GM18517 (cell line): Measurements from ENCODE around the gene PMEL.
"Not testable (repeated sequence)": the region's sequence is repeated elsewhere in the genome, so short reads cannot be mapped to it uniquely, and the experiment has no call there.

Experiments used
- ATAC-seq: cut with Tn5 transposase; IDR thresholded peaks from one replicate; pipeline ENCODE4 v1.9.1; 2021; ENCODE audit warnings: mild to moderate bottlenecking, moderate library complexity; ENCODE audit not compliant: unreplicated experiment

PMEL gene

DNA sequence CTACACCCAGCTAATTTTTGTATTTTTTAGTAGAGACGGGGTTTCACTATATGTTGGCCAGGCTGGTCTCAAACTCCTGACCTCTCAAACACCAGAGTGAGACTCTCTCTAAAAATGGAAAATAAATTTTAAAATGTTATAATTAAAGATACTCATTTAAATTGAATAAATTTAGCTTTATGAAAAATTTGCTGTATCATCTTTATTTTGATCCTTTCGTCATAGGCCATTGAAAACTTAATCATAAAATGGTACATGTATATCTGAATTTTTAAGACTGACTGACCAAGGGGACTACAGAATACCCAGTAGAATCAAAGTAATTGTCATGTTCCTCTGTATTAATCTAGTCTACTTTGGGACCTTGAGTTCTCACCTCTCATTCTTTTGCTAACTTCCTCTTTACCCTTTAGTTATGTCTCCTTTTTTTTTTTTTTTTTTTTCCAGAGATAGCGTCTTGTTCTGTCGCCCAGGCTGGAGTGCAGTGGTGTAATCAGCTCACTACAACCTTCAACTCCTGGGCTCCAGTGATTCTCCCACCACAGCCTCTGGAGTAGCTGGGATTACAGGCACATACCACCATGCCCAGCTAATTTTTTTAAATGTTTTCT is 17.5 kb upstream of the PMEL start:
- no peak for ATAC-seq

DNA sequence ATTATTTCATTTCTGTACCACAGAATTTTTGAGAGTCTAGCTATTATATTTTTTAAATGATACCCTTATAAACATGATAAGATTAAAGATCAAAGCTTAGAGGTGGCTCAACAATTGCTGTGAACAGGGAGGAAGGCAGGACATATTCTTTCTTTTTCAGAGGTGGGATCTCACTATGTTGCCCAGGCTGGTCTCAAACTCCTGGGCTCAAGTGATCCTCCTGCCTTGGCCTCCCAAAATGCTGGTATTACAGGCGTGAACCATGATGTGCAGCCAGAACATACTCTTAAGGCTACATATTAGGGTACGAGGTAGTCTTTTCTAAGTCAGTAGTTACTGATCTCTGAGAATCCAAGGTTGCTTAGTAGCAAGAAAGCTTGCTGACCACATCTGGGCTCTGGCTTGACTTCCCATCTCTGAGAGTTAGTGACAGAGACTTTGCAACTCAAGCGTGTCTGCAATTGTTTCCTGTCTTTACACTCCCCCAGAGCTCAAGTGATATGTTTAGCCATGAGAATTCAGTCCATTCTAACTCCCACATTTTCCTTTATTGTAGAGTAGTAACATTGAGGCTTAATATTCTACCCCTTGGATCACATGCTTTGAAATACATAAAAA is 16.6 kb upstream of the PMEL start:
- ATAC-seq, result no peak

DNA sequence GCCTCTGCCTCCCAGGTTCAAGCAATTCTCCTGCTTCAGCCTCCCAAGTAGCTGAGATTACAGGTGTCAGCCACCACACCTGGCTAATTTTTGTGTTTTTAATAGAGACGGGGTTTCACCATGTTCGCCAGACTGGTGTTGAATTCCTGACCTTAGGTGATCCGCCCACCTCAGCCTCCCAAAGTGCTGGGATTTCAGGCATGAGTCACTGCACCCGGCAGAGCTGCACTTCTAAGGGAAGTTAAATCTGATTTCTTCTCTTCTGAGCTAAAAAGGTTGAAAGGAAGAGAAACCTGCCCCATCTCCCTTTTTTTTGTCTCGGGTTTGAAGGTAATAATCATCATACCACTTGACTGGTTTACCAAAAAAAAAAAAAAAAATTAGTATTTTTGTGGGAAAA is 16.0 kb upstream of the PMEL start:
- ATAC-seq, result not testable (repeated sequence)

DNA sequence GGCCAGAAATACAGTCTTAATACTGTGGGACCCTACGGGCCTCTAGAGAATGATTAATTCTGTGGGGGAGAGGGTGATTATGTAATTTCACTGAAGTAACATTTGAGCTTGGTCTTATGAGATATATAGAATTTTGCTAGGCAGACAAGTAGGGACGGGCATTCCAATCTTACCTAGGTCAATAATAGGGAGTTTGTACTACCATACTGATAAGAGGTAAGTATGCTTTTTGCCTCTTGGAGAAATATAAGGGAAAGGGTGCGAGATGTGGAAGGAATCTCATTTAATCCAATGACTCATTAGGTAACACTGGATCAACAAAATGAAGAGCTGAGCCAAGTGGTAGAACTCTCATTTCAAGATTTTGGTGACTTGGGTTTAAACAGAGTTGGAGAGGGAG is 13.2 kb upstream of the PMEL start:
- no peak for ATAC-seq

DNA sequence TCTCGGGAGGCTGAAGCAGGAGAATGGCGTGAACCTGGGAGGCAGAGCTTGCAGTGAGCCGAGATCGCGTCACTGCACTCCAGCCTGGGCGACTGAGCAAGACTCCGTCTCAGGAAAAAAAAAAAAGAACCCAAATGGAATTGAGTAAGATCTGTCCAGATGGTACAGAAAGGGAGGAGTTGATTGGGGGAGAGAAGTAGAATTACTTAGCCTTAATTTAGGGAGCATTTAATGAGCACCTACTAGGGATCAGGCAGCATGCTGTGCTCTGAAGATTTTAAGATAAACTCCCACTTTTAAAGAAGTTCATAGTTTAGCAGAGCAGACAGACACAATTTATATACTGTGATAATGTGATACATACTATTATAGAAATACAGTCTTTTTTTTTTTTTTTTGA is 12.6 kb upstream of the PMEL start:
- ATAC-seq, result no peak

- peak; percentile 5 for ATAC-seq
Observed at GRCh38 chr12:55974308-55974730, 8.5 kb upstream of the PMEL start.

DNA sequence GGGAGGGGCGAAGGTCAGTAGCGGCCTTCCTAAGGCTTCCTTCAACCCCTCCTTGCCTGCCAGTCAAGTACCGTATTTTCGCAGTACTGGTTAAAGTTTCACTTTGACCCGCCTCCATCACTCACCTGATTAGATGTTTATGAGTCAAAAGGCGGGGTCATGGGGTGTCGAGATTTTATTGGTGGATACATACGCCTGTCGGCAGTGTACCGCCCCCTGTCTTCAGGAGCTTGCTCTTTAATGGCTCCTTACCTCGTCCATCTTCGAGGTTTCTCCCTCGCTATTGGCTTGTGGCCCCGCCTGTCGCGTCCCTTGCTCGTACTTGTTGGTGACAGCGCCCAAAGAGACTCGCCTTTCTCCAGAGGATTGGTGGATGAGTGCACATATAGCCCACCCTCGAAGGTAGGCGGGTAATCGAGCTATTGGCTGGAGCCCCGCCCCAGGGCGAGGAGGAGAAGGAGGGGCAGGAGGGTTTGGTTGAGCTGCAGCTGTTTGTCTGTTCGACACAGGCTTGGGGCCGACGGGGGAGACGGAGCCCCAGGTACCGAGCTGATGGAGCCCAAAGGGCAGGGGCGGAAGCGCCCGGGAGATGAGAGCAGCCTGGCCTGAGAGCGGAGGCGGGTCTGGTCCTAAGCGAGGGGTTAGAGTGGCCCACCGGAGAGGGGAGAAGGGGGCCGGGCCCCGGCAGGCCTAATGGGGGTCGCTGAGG is 7.9 kb upstream of the PMEL start, which contains the start of gene RAB5B:
TSS of gene RAB5B (plus strand) at position 480 of the 709 bp plus-strand sequence. CDS start 12,883 bp downstream, outside the sequence.
- peak; percentile 94 for ATAC-seq

- ATAC-seq, result no peak
Observed at GRCh38 chr12:55972911-55973598, 7.2 kb upstream of the PMEL start.

DNA sequence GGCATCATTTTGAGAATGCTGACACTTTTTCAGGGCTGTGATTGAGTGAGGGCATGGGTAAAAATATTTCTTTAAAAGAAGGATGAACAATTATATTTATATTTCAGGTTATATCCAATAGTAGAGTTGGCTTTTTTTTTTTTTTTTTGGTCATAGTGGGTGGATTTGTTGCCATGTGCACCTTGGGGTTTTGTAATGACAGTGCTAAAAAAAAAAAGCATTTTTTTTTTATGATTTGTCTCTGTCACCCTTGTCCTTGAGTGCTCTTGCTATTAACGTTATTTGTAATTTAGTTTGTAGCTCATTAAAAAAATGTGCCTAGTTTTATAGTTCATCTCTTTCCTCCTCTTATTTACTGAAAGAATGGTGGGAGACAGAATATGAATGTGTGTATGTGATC is 6.6 kb upstream of the PMEL start:
- ATAC-seq, result no peak

- no peak for ATAC-seq
Observed at GRCh38 chr12:55972042-55972441, 6.2 kb upstream of the PMEL start.

DNA sequence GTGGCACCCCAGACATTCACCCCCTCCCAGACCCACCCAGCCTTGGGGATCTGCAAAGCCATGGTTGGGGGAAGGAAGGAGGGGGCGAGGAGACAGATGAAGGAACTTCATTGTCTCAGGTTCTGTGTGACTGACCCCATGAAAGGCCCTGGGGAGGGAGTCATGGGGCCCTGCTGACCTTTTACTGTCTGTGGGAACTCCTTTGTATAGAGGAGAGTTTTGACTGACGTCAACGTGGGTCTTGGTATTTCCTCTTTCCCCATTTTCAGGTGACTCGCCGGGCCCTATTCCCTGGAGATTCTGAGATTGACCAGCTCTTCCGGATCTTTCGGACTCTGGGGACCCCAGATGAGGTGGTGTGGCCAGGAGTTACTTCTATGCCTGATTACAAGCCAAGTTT is 4.9 kb upstream of the PMEL start:
- ATAC-seq, result no peak

GRCh38 chr12:55969356-55969755 is 3.5 kb upstream of the PMEL start:
- ATAC-seq, result no peak

GRCh38 chr12:55966408-55967281 is 803 bp upstream of the PMEL start, which contains the start of gene CDK2:
CDK2 (plus strand) TSS chr12:55966830; CDS start chr12:55967009, 179 bp downstream.
- peak; percentile 88 for ATAC-seq

- ATAC-seq, result no peak
Observed at GRCh38 chr12:55965240-55965639, 602 bp downstream of the PMEL start.

- no peak for ATAC-seq
Observed at GRCh38 chr12:55963760-55964159, 2.1 kb downstream of the PMEL start.

GRCh38 chr12:55957106-55957859 is 8.6 kb downstream of the PMEL start:
- no peak for ATAC-seq

GRCh38 chr12:55955800-55956508 is 9.9 kb downstream of the PMEL start:
- ATAC-seq, result no peak

DNA sequence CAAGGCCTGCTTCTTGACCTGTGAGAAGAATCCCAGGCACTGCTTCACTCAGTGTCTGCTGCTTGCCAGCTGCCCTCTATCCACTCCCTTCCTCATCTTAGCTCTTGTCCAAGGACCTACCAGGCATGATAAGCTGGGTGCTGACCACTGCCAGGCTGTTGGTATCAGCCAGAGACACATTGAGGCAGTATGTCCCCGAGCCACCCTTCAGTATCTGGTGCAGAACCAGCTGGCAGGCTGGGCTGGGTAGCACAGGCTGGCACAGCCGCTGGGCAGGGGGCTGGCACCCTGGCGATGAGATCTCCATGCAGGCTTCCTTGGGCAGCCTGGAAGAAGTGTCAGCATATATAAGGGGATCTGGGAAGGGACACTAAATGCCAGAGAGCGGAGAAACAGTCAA is 10.5 kb downstream of the PMEL start:
- ATAC-seq, result no peak

DNA sequence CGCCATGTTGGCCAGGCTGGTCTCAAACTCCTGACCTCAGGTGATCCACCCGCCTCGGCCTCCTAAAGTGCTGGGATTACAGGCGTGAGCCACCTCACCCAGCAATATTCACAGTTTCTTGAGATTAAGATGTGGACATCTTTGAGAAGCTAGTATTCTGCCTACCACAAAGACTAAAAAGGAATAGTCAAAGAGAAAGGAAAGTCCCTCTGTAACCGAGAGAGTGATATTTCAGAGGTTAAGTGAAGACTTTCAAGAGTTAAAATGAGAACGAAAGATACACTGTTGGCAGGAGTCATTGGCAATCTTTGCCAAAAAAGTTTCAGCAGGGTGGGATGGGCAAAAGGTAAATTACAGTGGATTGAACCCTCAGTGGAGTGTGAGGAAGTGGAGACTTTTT is 19.3 kb downstream of the PMEL start:
- ATAC-seq, result no peak
